Naive thymus-derived CD4-positive, alpha-beta T cell (primary cell): ENCODE data around the gene ERFE. TPM values are rescaled to one million over a fixed set of nuclear protein-coding genes. Genes with fewer than 3 reads are reported as not detected.

Experiments used
- ATAC-seq: fragments of 150-1000 bp; cut with Tn5 transposase; 2 replicates; pipeline ENCODE4 v1.10.0; 2021; ENCODE audit warnings: mild to moderate bottlenecking, moderate library complexity
- CTCF ChIA-PET: fragments of 350-600 bp; sonication (Branson Sonifier 250); formaldehyde crosslinking; loops from one replicate; lab custom pipeline; 2021; ENCODE audit warnings: antibody characterized with exemption; lab: Charles Lee
- POLR2A ChIA-PET: fragments of 350-600 bp; sonication (Branson Sonifier 250); formaldehyde crosslinking; loops from one replicate; lab custom pipeline; 2021; ENCODE audit warnings: antibody characterized with exemption, inconsistent platforms; lab: Charles Lee
- DNase-seq, 9 donors: peaks; one replicate each; pipeline versions ENCODE4 v3.0.0 to v3.0.0-alpha.2; 2020 to 2022; ENCODE audit warnings: mixed read lengths in 1 of 9
- H3K27ac ChIP-seq: one replicate; pipeline ENCODE4 v1.7.0; 2013; ENCODE audit warnings: mild to moderate bottlenecking, low read depth, low read length, moderate library complexity
- H3K27me3 ChIP-seq, 2 donors: one replicate each; pipeline ENCODE4 v1.7.0; 2013; ENCODE audit warnings: low read length in 2 of 2, mild to moderate bottlenecking in 2 of 2, moderate library complexity in 2 of 2; ENCODE audit not compliant: control insufficient read depth in 2 of 2, insufficient read depth in 2 of 2
- H3K36me3 ChIP-seq, 3 experiments: 1 replicate in 2 of 3; 2 replicates in 1 of 3; pipeline ENCODE4 v1.7.0; 2013; ENCODE audit warnings: low read length in 3 of 3, mild to moderate bottlenecking in 3 of 3, moderate library complexity in 1 of 3; ENCODE audit not compliant: insufficient read depth in 3 of 3, control insufficient read depth in 2 of 3
- H3K4me1 ChIP-seq, 2 donors: one replicate each; pipeline ENCODE4 v1.7.0; 2013; ENCODE audit warnings: low read length in 2 of 2, mild to moderate bottlenecking in 2 of 2, moderate library complexity in 1 of 2; ENCODE audit not compliant: control insufficient read depth in 2 of 2, insufficient read depth in 2 of 2
- H3K4me3 ChIP-seq: 2 replicates; pipeline ENCODE4 v1.7.0; 2013; ENCODE audit warnings: mild to moderate bottlenecking, low read length
- H3K9me3 ChIP-seq, 3 experiments: 1 replicate in 2 of 3; 2 replicates in 1 of 3; pipeline ENCODE4 v1.7.0; 2013; ENCODE audit warnings: low read length in 3 of 3; ENCODE audit not compliant: control insufficient read depth in 2 of 3
- H3K27ac Mint-ChIP-seq, 9 donors: one replicate each; pipeline ENCODE4 v1.8.0; 2020 to 2022; ENCODE audit warnings: mixed read lengths in 9 of 9, mild to moderate bottlenecking in 8 of 9, moderate library complexity in 5 of 9, inconsistent platforms in 2 of 9
- H3K27me3 Mint-ChIP-seq, 5 donors: one replicate each; pipeline ENCODE4 v1.8.0; 2021 to 2022; ENCODE audit warnings: mixed read lengths in 5 of 5, mild to moderate bottlenecking in 1 of 5
- H3K36me3 Mint-ChIP-seq, 5 donors: one replicate each; pipeline ENCODE4 v1.8.0; 2020 to 2022; ENCODE audit warnings: mixed read lengths in 5 of 5, mild to moderate bottlenecking in 3 of 5, inconsistent platforms in 1 of 5
- H3K4me1 Mint-ChIP-seq, 7 donors: one replicate each; pipeline ENCODE4 v1.8.0; 2020 to 2022; ENCODE audit warnings: mixed read lengths in 7 of 7, mild to moderate bottlenecking in 3 of 7, inconsistent platforms in 1 of 7
- H3K4me3 Mint-ChIP-seq, 10 donors: one replicate each; pipeline ENCODE4 v1.8.0; 2020 to 2022; ENCODE audit warnings: mild to moderate bottlenecking in 10 of 10, mixed read lengths in 10 of 10, moderate library complexity in 6 of 10, inconsistent platforms in 2 of 10
- H3K9me3 Mint-ChIP-seq, 11 donors: one replicate each; pipeline ENCODE4 v1.8.0; 2020 to 2022; ENCODE audit warnings: mixed read lengths in 11 of 11, mild to moderate bottlenecking in 4 of 11, inconsistent platforms in 1 of 11, moderate library complexity in 1 of 11
- intact Hi-C, 2 donors: fragments of 100-400 bp; cut with micrococcal nuclease; formaldehyde crosslinking; loops; one replicate each; pipeline ENCODE4 v1.15.1; 2023
- polyA plus RNA-seq, 2 donors: library from polyadenylated mRNA; unstranded; fragments of 300-500 nt; fragmentation: Illumina TruSeq; gene quantifications; one replicate each; pipeline ENCODE4 v1.2.3, GENCODE V29; 2021
- total RNA-seq, 6 experiments: library from RNA in 5 of 6; stranded (reverse) in 5 of 6; gene quantifications; 1 replicate in 5 of 6; 2 replicates in 1 of 6; pipeline ENCODE4 v1.2.3 and lab custom pipeline; 2021 to 2026

Gene ERFE
- total and polyA plus RNA-seq, 7 experiments from 2014 or later, result 0.29 to 0.31 TPM; not detected in 5

GRCh38 chr2:238126775-238127164, 32.0 kb upstream of the ERFE start:
- ATAC-seq, result no peak
- intact Hi-C loops, result no loop called here
- ChIA-PET CTCF (no interaction called here), POLR2A (no interaction called here)
- Histone ChIP-seq H3K27me3 (no peaks in the 10 kb centered on the region), H3K4me1 (no peaks in the 10 kb centered on the region), H3K9me3 (no peaks in the 10 kb centered on the region), H3K27ac (no peak overlapping the region), H3K36me3 (no peaks in the 10 kb centered on the region), H3K4me3 (no peak overlapping the region)
- H3K4me3 Mint-ChIP-seq, result no peak overlapping the region
- no peak overlapping the region for H3K27ac Mint-ChIP-seq
- H3K36me3 Mint-ChIP-seq, result no peaks in the 10 kb centered on the region
- no peaks in the 10 kb centered on the region for H3K9me3 Mint-ChIP-seq
- H3K4me1 Mint-ChIP-seq, result no peaks in the 10 kb centered on the region
- H3K27me3 Mint-ChIP-seq, result no peaks in the 10 kb centered on the region
- no peak for DNase-seq

- no peaks in the 10 kb centered on the region for H3K36me3 Mint-ChIP-seq
- no peaks in the 10 kb centered on the region for H3K4me1 Mint-ChIP-seq
- ATAC-seq (no peak), DNase-seq (no peak)
- Histone ChIP-seq H3K4me1 (no peaks in the 10 kb centered on the region), H3K4me3 (no peak overlapping the region), H3K27me3 (no peaks in the 10 kb centered on the region), H3K36me3 (no peaks in the 10 kb centered on the region), H3K27ac (no peak overlapping the region), H3K9me3 (no peaks in the 10 kb centered on the region)
- intact Hi-C loops, result no loop called here
- ChIA-PET CTCF (no interaction called here), POLR2A (no interaction called here)
- H3K27ac Mint-ChIP-seq, result no peak overlapping the region
- H3K27me3 Mint-ChIP-seq, result no peaks in the 10 kb centered on the region
- H3K9me3 Mint-ChIP-seq, result no peaks in the 10 kb centered on the region
- H3K4me3 Mint-ChIP-seq, result no peak overlapping the region
Observed at GRCh38 chr2:238127165-238128060, 31.4 kb upstream of the ERFE start.

DNA sequence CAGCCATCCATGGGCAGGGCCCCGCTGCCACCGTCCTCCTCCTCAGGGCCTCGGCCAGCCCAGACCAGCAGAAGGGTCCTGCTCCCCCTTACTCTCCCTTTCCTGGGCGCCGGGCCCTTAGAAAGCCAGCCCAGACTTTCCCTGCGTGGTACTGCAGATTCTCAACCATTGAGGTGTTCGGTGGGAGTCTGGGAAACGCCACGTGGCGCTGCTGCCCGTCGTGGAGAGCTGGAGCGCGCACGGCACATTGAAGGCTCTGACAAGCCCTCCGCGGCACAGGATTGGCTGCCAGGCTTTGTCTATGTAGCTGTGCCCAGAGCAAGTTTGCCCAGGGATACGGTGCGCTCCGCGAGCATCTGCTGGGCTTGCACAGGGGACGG, 30.7 kb upstream of the ERFE start:
- ChIA-PET CTCF (no interaction called here), POLR2A (no interaction called here)
- Mint-ChIP-seq H3K27me3 (no peaks in the 10 kb centered on the region), H3K4me3 (no peak overlapping the region), H3K9me3 (no peaks in the 10 kb centered on the region), H3K36me3 (no peaks in the 10 kb centered on the region), H3K27ac (no peak overlapping the region), H3K4me1 (no peaks in the 10 kb centered on the region)
- ATAC-seq, result no peak
- DNase-seq, result no peak
- no peaks in the 10 kb centered on the region for H3K4me1 ChIP-seq
- no peaks in the 10 kb centered on the region for H3K36me3 ChIP-seq
- no peaks in the 10 kb centered on the region for H3K9me3 ChIP-seq
- no peak overlapping the region for H3K27ac ChIP-seq
- intact Hi-C loops, result no loop called here
- no peak overlapping the region for H3K4me3 ChIP-seq
- no peaks in the 10 kb centered on the region for H3K27me3 ChIP-seq

GRCh38 chr2:238128534-238129001, 30.2 kb upstream of the ERFE start:
- H3K4me3 ChIP-seq, result no peak overlapping the region
- no peaks in the 10 kb centered on the region for H3K9me3 ChIP-seq
- Mint-ChIP-seq H3K27ac (no peak overlapping the region), H3K4me1 (no peaks in the 10 kb centered on the region), H3K9me3 (no peaks in the 10 kb centered on the region), H3K27me3 (no peaks in the 10 kb centered on the region), H3K36me3 (no peaks in the 10 kb centered on the region), H3K4me3 (no peak overlapping the region)
- ATAC-seq (no peak), DNase-seq (no peak)
- ChIA-PET CTCF (no interaction called here), POLR2A (no interaction called here)
- no peaks in the 10 kb centered on the region for H3K36me3 ChIP-seq
- H3K27ac ChIP-seq, result no peak overlapping the region
- H3K4me1 ChIP-seq, result no peaks in the 10 kb centered on the region
- no peaks in the 10 kb centered on the region for H3K27me3 ChIP-seq
- intact Hi-C loops, result no loop called here

GRCh38 chr2:238129166-238130010, 29.4 kb upstream of the ERFE start:
- Histone ChIP-seq H3K36me3 (no peaks in the 10 kb centered on the region), H3K4me3 (no peak overlapping the region), H3K9me3 (no peaks in the 10 kb centered on the region), H3K27ac (no peak overlapping the region), H3K4me1 (no peaks in the 10 kb centered on the region), H3K27me3 (no peaks in the 10 kb centered on the region)
- H3K27me3 Mint-ChIP-seq, result no peaks in the 10 kb centered on the region
- H3K4me3 Mint-ChIP-seq, result no peak overlapping the region
- no peaks in the 10 kb centered on the region for H3K9me3 Mint-ChIP-seq
- no peak overlapping the region for H3K27ac Mint-ChIP-seq
- DNase-seq (no peak), ATAC-seq (no peak)
- intact Hi-C loops, result no loop called here
- CTCF ChIA-PET, result no interaction called here
- H3K4me1 Mint-ChIP-seq, result no peaks in the 10 kb centered on the region
- POLR2A ChIA-PET, result no interaction called here
- no peaks in the 10 kb centered on the region for H3K36me3 Mint-ChIP-seq

- CTCF ChIA-PET, result no interaction called here
- no peaks in the 10 kb centered on the region for H3K27me3 ChIP-seq
- Mint-ChIP-seq H3K4me1 (no peaks in the 10 kb centered on the region), H3K9me3 (no peaks in the 10 kb centered on the region), H3K27me3 (no peaks in the 10 kb centered on the region), H3K27ac (no peak overlapping the region), H3K36me3 (no peaks in the 10 kb centered on the region), H3K4me3 (no peak overlapping the region)
- no peaks in the 10 kb centered on the region for H3K36me3 ChIP-seq
- no peak overlapping the region for H3K4me3 ChIP-seq
- POLR2A ChIA-PET, result no interaction called here
- no peak for DNase-seq
- no peaks in the 10 kb centered on the region for H3K9me3 ChIP-seq
- no peaks in the 10 kb centered on the region for H3K4me1 ChIP-seq
- ATAC-seq, result no peak
- H3K27ac ChIP-seq, result no peak overlapping the region
- intact Hi-C loops, result no loop called here
Observed at GRCh38 chr2:238130111-238130695, 28.6 kb upstream of the ERFE start.
